AG09319 (cell line): ENCODE data around the gene CD3D.

Experiments used
- DNase-seq: peaks from one replicate; pipeline ENCODE4 v3.0.0-alpha.2; 2010; ENCODE audit warnings: low read depth; ENCODE audit errors: extremely low read depth
- CTCF ChIP-seq: IDR thresholded peaks from 2 replicates; pipeline ENCODE4 v1.5.1; 2011; ENCODE audit warnings: low read depth, mild to moderate bottlenecking, inconsistent platforms, low read length, moderate library complexity

Gene CD3D

GRCh38 chr11:118373871-118374270 is 31.4 kb upstream of the CD3D start:
- no peak for TF ChIP-seq CTCF
- no peak for DNase-seq

- no peak for DNase-seq
- no peak for TF ChIP-seq CTCF
Measured at GRCh38 chr11:118373263-118373662, 30.8 kb upstream of the CD3D start.

- no peak for TF ChIP-seq CTCF
- DNase-seq = no peak
Measured at GRCh38 chr11:118370774-118371173, 28.3 kb upstream of the CD3D start.

- TF ChIP-seq CTCF = no peak
- no peak for DNase-seq
Measured at GRCh38 chr11:118366287-118366686, 23.8 kb upstream of the CD3D start.

- DNase-seq = no peak
- TF ChIP-seq CTCF = no peak
Measured at GRCh38 chr11:118364956-118365615, 22.6 kb upstream of the CD3D start.

- TF ChIP-seq CTCF = no peak
- peak; percentile 74 for DNase-seq
Measured at GRCh38 chr11:118359295-118359958, 16.9 kb upstream of the CD3D start, which contains the start of gene UBE4A. Gene UBE4A, plus strand, starts transcription at chr11:118359600. Its CDS starts 5,481 bp downstream, at chr11:118365081.

GRCh38 chr11:118358071-118358470 is 15.6 kb upstream of the CD3D start:
- DNase-seq = peak; percentile 32
- TF ChIP-seq CTCF = no peak
